Erythroblast (primary cell): ENCODE measurements around the gene ACRBP.
"Not testable (repeated sequence)": the region's sequence is repeated elsewhere in the genome, so short reads cannot be mapped to it uniquely, and the experiment has no call there.

Experiments used
- DNase-seq, 2 experiments: peaks; one replicate each; lab custom pipeline; 2025; lab: John Stamatoyannopoulos, UW
- GATA1 ChIP-seq: IDR thresholded peaks from 2 replicates; pipeline ENCODE4 v1.6.1; 2011; ENCODE audit warnings: low read depth, mild to moderate bottlenecking, control low read depth, low read length, moderate library complexity
- POLR2A ChIP-seq: IDR thresholded peaks from 2 replicates; pipeline ENCODE4 v1.6.1; 2011; ENCODE audit warnings: mild to moderate bottlenecking, low read length

ACRBP gene

GRCh38 chr12:6604259-6605029, 42.8 kb downstream of the ACRBP start:
- no peak for DNase-seq
- no peak for TF ChIP-seq POLR2A

GRCh38 chr12:6603095-6603567, 44.1 kb downstream of the ACRBP start:
- DNase-seq: no peak
- TF ChIP-seq GATA1: no peak
- TF ChIP-seq POLR2A: no peak

GRCh38 chr12:6602526-6602925, 44.7 kb downstream of the ACRBP start:
- no peak for DNase-seq
- TF ChIP-seq POLR2A (no peak), GATA1 (no peak)

- not testable (repeated sequence) for DNase-seq
Observed at GRCh38 chr12:6595673-6596072, 51.6 kb downstream of the ACRBP start.

GRCh38 chr12:6592087-6592486, 55.1 kb downstream of the ACRBP start:
- no peak for DNase-seq
- TF ChIP-seq GATA1 (no peak), POLR2A (no peak)
